Keratinocyte (primary cell): ENCODE results near the gene SIGLEC8. TPM values are rescaled to one million over a fixed set of nuclear protein-coding genes. Genes with fewer than 3 reads are reported as not detected.

Source experiments
- DNase-seq: peaks from one replicate; pipeline ENCODE4 v3.0.0-alpha.2; 2011; ENCODE audit warnings: low read depth, missing footprints, low spot score
- FAIRE-seq: peaks from 2 replicates; lab custom pipeline; 2011; peaks lifted over from hg19 to GRCh38; lab: Jason Lieb, UNC
- H2AFZ ChIP-seq: 2 replicates; pipeline ENCODE4 v1.6.0; 2012; ENCODE audit warnings: low read length, control low read depth, inconsistent platforms; ENCODE audit not compliant: control insufficient read depth
- H3K27ac ChIP-seq: 2 replicates; pipeline ENCODE4 v1.5.1; 2011; ENCODE audit warnings: low read length; ENCODE audit not compliant: control insufficient read depth, insufficient read depth
- H3K27me3 ChIP-seq: 3 replicates; pipeline ENCODE4 v1.6.0; 2011; ENCODE audit warnings: low read length; ENCODE audit not compliant: control insufficient read depth, insufficient read depth; ENCODE audit errors: extremely low read depth
- H3K36me3 ChIP-seq, 2 experiments: 2 replicates in 1 of 2; 3 replicates in 1 of 2; pipeline ENCODE4 v1.5.1; 2011; ENCODE audit warnings: low read length in 2 of 2, mild to moderate bottlenecking in 1 of 2; ENCODE audit not compliant: control insufficient read depth in 2 of 2, insufficient read depth in 2 of 2; ENCODE audit errors: extremely low read depth in 1 of 2
- H3K4me1 ChIP-seq: 3 replicates; pipeline ENCODE4 v1.5.1; 2011; ENCODE audit warnings: low read length; ENCODE audit not compliant: control insufficient read depth, insufficient read depth; ENCODE audit errors: extremely low read depth
- H3K4me2 ChIP-seq: 3 replicates; pipeline ENCODE4 v1.6.0; 2011; ENCODE audit warnings: low read depth, low read length; ENCODE audit not compliant: control insufficient read depth, insufficient read depth; ENCODE audit errors: extremely low read depth
- H3K4me3 ChIP-seq, 3 experiments: fragments of 200-600 bp in 1 of 3; sonication (generic) in 1 of 3; 2 replicates in 2 of 3; 3 replicates in 1 of 3; pipeline ENCODE4 v1.5.1; 2011 to 2016; ENCODE audit warnings: low read length in 3 of 3, mild to moderate bottlenecking in 3 of 3, control low read depth in 2 of 3, inconsistent platforms in 1 of 3, low read depth in 1 of 3, mixed read lengths in 1 of 3, mixed run types in 1 of 3, moderate library complexity in 1 of 3; ENCODE audit not compliant: control insufficient read depth in 2 of 3, insufficient read depth in 2 of 3; ENCODE audit errors: extremely low read depth in 1 of 3
- H3K79me2 ChIP-seq: 2 replicates; pipeline ENCODE4 v1.6.0; 2012; ENCODE audit warnings: low read length; ENCODE audit not compliant: control insufficient read depth, insufficient read depth
- H3K9ac ChIP-seq: 3 replicates; pipeline ENCODE4 v1.6.0; 2011; ENCODE audit warnings: low read length; ENCODE audit not compliant: control insufficient read depth, insufficient read depth; ENCODE audit errors: extremely low read depth
- H3K9me1 ChIP-seq: 3 replicates; pipeline ENCODE4 v1.6.0; 2011; ENCODE audit warnings: low read length; ENCODE audit not compliant: control insufficient read depth, insufficient read depth; ENCODE audit errors: extremely low read depth
- H3K9me3 ChIP-seq: 2 replicates; pipeline ENCODE4 v1.5.1; 2012; ENCODE audit warnings: low read depth, low read length; ENCODE audit not compliant: control insufficient read depth
- H4K20me1 ChIP-seq: 3 replicates; pipeline ENCODE4 v1.6.0; 2011; ENCODE audit warnings: low read length; ENCODE audit not compliant: control insufficient read depth, insufficient read depth; ENCODE audit errors: extremely low read depth
- EZH2 ChIP-seq: IDR thresholded peaks from one replicate; pipeline ENCODE4 v1.6.1; 2012; ENCODE audit warnings: inconsistent platforms, mild to moderate bottlenecking, low read length, moderate library complexity
- dilution Hi-C: fragments of 300-500 bp; cut with MboI; formaldehyde crosslinking; loops from one replicate; pipeline ENCODE4 v1.7.0; 2020; ENCODE audit warnings: low sequenced_read_pairs; ENCODE audit not compliant: extremely low pct_ligation_motif_present
- polyA plus RNA-seq, 5 experiments: library from polyadenylated mRNA; depleted of rRNA in 3 of 5; stranded (reverse) in 3 of 5; stranded (forward) in 1 of 5; unstranded in 1 of 5; fragments of >200 nt; gene quantifications; 1 replicate in 1 of 5; 2 replicates in 3 of 5; 3 replicates in 1 of 5; pipeline versions ENCODE4 v1.2.1 to v1.2.3, GENCODE V29; 2011 to 2012; ENCODE audit warnings: missing spikeins in 2 of 5, low read depth in 1 of 5, low replicate concordance in 1 of 5
- TF ChIP-seq, protein P1 (sequence below), 3 experiments: IDR thresholded peaks in 1 of 3; conservative IDR thresholded peaks in 1 of 3; optimal IDR thresholded peaks in 1 of 3; 2 replicates in 2 of 3; 3 replicates in 1 of 3; pipeline versions ENCODE3 to v1.5.1; 2011; ENCODE audit warnings: low read length in 3 of 3, mild to moderate bottlenecking in 3 of 3, moderate library complexity in 2 of 3, control low read depth in 1 of 3, inconsistent platforms in 1 of 3; ENCODE audit not compliant: insufficient read depth in 2 of 3; ENCODE audit errors: extremely low read depth in 1 of 3

SIGLEC8 gene
- polyA plus RNA-seq, 1 donor (not counting 4 experiments of a cell fraction or from before 2014, with no cell fraction given): not detected

DNA sequence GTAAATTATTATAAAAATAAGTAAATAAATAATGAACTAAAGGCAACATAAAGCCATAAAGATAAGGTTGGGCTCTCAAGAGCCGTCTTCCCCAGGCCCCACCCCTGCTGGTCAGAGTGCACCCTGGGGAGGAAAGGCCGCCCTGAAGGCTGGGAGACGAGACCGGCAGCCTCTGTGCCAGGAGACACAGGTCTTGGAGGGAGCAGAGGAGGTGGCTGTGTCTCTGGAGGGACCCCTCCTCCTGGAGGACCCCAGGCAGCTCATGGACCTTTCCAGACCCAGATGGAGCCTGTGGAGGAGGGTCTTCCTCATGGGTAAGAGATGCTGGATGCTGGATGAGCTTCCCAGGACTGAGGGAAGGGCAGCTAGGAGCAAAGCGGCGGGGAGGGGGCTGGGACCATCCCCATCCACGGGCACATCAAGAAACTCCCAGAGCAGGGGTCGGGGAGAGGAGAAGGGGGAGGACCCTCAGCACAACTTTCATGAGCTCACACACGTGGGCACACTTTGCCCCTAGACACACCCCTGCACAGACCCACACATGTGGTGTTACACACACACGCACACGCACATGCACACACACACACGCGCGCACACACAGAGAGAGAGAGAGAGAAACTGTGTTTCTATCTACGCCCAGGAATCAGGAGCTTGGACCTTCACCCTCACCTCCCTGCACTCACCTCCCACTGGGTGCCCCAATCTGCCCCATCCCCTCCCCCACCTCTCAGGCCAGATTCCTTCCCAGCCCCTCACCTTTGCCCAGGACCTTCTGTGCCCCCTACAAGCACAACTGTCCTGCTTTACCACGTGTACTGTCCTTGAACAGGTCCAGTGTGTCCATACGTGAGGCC is 20.4 kb upstream of the SIGLEC8 start, which contains the start of gene CEACAM18:
Gene CEACAM18 (plus strand): TSS at position 159 of the 854 bp plus-strand sequence.
- H3K9me1 ChIP-seq: no peaks in the 10 kb centered on the region
- H3K27me3 ChIP-seq: no peaks in the 10 kb centered on the region

DNA sequence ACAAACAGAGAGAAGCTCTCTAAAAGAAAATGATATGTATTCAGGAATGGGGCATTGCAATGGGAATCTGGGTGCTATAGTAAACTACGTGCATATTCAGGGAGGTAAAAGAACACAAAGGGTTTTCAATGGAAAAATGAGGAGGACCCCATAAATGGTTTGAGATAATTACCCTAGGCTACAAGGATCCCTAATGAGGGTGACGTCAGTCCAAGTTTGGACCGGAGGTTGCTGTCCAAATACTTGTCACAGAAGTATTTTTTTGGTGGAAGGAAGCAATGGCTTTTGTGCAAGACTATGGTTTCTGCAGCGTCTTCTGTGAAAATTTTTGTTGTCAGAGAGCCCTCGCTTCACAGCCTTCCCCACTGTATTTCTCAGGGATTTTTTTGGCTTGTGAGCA is 19.1 kb upstream of the SIGLEC8 start:
- Histone ChIP-seq H2AFZ (no peak overlapping the region), H3K9me3 (no peaks in the 10 kb centered on the region), H3K27ac (no peak overlapping the region), H3K79me2 (no peaks in the 10 kb centered on the region), H3K4me1 (peaks cover 3% of the 10 kb centered on the region), H3K9me1 (no peaks in the 10 kb centered on the region), H3K4me3 (no peak overlapping the region), H3K9ac (no peak overlapping the region), H3K36me3 (no peaks in the 10 kb centered on the region), H3K4me2 (no peak overlapping the region), H3K27me3 (no peaks in the 10 kb centered on the region), H4K20me1 (no peaks in the 10 kb centered on the region)
- no peak for TF ChIP-seq EZH2
- TF ChIP-seq, protein P1, sequence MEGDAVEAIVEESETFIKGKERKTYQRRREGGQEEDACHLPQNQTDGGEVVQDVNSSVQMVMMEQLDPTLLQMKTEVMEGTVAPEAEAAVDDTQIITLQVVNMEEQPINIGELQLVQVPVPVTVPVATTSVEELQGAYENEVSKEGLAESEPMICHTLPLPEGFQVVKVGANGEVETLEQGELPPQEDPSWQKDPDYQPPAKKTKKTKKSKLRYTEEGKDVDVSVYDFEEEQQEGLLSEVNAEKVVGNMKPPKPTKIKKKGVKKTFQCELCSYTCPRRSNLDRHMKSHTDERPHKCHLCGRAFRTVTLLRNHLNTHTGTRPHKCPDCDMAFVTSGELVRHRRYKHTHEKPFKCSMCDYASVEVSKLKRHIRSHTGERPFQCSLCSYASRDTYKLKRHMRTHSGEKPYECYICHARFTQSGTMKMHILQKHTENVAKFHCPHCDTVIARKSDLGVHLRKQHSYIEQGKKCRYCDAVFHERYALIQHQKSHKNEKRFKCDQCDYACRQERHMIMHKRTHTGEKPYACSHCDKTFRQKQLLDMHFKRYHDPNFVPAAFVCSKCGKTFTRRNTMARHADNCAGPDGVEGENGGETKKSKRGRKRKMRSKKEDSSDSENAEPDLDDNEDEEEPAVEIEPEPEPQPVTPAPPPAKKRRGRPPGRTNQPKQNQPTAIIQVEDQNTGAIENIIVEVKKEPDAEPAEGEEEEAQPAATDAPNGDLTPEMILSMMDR (optimal IDR thresholded peaks at IDR 0.05 in 1 of 3, IDR thresholded peaks at IDR 0.05 in 1 of 3, conservative IDR thresholded peaks at IDR 0.05 in 1 of 3; ENCODE audit: extremely low read depth in 1 of 3, insufficient read depth in 2 of 3, low read length in 3 of 3): no peak
- FAIRE-seq (no peak), DNase-seq (no peak)
- dilution Hi-C loops: no loop called here

More for the DNA sequence above, 20.4 kb upstream of the SIGLEC8 start, which contains the start of gene CEACAM18:
- DNase-seq (no peak), FAIRE-seq (no peak)
- TF ChIP-seq, protein P1 (optimal IDR thresholded peaks at IDR 0.05 in 1 of 3, IDR thresholded peaks at IDR 0.05 in 1 of 3, conservative IDR thresholded peaks at IDR 0.05 in 1 of 3; ENCODE audit: extremely low read depth in 1 of 3, insufficient read depth in 2 of 3, low read length in 3 of 3): no peak
- TF ChIP-seq EZH2: no peak
- Histone ChIP-seq H3K4me2 (no peak within 1 kb of the TSS), H3K4me3 (no peak within 1 kb of the TSS), H3K79me2 (no peaks in the 10 kb centered on the region), H3K9me3 (no peaks in the 10 kb centered on the region), H2AFZ (no peak within 1 kb of the TSS), H3K4me1 (peaks cover 3% of the 10 kb centered on the region), H4K20me1 (no peaks in the 10 kb centered on the region), H3K27ac (no peak within 1 kb of the TSS), H3K36me3 (no peaks in the 10 kb centered on the region), H3K9ac (no peak within 1 kb of the TSS)
- dilution Hi-C loops: no loop called here
